GM20000 (cell line): Measurements from ENCODE around the gene NUPR1.

ENCODE experiments used
- DNase-seq: peaks from one replicate; pipeline ENCODE4 v3.0.0; 2012; ENCODE audit warnings: low spot score
- TF ChIP-seq, protein P1 (sequence below): IDR thresholded peaks from 2 replicates; pipeline ENCODE4 v1.5.1; 2012; ENCODE audit warnings: mild to moderate bottlenecking, control low read depth; ENCODE audit errors: extremely low read depth, missing control alignments

The NUPR1 gene

DNA sequence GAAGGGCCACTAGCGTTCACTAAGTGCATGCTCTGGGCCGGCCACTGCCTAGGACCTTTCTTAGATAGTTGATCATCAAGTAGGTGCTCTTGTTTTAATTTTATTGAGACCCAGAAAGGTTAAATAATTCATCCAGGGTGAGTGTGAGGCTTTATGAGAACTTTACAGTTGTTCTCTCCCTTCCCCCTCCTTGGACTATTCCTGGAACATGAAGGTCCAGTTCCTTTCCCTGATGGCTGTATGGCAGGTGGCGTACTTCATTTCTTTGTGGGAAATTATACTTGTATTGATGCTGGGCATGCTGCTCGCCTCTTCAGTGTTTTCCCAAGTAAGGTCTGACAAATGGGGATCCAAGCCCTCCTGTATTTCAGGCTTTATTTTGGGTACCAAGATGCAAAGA is 23.4 kb upstream of the NUPR1 start:
- TF ChIP-seq, protein P1, sequence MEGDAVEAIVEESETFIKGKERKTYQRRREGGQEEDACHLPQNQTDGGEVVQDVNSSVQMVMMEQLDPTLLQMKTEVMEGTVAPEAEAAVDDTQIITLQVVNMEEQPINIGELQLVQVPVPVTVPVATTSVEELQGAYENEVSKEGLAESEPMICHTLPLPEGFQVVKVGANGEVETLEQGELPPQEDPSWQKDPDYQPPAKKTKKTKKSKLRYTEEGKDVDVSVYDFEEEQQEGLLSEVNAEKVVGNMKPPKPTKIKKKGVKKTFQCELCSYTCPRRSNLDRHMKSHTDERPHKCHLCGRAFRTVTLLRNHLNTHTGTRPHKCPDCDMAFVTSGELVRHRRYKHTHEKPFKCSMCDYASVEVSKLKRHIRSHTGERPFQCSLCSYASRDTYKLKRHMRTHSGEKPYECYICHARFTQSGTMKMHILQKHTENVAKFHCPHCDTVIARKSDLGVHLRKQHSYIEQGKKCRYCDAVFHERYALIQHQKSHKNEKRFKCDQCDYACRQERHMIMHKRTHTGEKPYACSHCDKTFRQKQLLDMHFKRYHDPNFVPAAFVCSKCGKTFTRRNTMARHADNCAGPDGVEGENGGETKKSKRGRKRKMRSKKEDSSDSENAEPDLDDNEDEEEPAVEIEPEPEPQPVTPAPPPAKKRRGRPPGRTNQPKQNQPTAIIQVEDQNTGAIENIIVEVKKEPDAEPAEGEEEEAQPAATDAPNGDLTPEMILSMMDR: no peak
- DNase-seq: no peak

DNA sequence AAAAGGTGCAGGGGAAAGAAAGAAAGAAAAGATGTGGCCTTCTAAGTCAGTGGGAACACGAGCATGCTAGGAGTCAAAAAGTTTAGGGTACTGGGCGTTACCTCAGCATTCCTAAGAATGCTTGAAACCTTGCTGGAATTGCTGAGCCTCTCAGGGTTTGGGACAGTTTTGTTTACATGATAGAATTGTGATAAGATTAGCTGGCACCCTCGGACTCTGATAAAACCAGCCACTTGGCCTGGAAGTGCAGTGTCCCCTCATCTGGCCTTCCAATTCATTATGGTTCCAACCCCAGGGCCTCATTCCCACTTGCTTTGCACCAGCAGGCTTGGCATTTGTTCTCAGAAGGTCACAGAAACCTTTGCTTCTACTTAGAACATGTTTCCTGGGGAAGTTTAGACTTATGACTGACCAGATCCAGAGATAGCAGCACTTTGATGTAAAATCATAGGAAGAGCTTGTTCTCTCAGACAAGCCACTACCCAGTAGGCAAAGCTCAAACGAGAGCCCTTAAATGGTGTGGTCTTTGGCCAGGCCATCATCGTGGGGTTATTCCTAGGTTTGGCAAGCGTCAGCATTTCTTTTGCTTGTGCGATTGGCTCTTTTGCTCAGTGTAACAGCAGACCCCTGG is 22.9 kb upstream of the NUPR1 start:
- TF ChIP-seq, protein P1: no peak
- DNase-seq: no peak

DNA sequence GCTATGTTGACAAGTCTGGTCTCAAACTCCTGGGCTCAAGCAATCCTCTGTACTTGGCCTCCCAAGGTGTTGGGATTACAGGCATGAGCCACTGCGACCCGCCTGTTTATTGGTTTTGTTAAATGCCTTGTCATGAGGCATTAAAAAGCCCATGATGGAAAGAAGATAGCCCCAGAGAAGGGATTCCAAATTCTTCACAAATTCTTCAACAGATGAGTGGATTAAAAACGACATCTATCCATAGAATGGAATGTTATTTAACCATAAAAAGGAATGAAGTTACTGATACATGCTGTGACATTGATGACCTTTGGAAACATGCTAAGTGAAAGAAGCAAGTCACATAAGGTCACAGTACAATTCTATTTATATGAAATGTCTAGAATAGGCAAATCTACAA is 19.7 kb upstream of the NUPR1 start:
- DNase-seq: no peak
- TF ChIP-seq, protein P1: no peak

DNA sequence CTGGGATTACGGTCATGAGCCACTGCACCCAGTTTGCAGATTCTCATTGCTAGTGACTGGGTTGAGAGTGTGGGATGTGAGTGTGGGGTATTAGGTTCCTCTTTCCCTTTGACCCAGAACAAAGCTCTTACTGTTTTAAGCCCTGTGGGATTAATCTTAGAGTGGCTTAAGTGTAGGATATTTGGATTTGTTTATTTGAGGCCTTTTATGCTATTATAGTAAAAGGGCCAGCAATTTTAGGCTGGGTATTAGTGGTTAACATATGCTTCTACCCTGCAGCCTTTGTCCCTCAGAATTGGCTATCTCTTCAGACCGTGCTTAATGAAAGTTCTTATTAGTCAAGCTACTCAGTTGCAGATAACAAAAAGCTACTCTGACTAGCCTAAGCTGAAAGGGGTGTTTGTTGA is 18.1 kb upstream of the NUPR1 start:
- TF ChIP-seq, protein P1: no peak
- no peak for DNase-seq

DNA sequence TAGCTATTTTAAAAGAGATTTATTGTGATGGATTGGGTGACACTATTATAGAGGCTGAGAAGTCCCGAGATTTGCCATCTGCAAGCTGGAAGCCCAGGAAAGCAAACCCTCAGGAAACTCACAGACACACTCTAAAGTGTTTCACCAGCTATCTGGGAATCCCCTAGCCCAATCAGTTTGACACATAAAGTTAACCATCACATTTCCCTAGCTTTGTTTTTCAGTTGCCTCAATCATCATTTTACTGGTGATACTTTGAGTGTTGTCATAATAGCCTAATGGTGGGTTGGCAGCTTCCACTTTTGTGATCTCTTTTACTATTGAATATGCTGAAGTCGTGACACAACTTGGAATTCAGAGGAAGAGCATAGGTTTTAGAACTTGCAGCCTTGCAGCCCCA is 16.8 kb upstream of the NUPR1 start:
- TF ChIP-seq, protein P1: no peak
- peak; percentile 29 for DNase-seq

DNA sequence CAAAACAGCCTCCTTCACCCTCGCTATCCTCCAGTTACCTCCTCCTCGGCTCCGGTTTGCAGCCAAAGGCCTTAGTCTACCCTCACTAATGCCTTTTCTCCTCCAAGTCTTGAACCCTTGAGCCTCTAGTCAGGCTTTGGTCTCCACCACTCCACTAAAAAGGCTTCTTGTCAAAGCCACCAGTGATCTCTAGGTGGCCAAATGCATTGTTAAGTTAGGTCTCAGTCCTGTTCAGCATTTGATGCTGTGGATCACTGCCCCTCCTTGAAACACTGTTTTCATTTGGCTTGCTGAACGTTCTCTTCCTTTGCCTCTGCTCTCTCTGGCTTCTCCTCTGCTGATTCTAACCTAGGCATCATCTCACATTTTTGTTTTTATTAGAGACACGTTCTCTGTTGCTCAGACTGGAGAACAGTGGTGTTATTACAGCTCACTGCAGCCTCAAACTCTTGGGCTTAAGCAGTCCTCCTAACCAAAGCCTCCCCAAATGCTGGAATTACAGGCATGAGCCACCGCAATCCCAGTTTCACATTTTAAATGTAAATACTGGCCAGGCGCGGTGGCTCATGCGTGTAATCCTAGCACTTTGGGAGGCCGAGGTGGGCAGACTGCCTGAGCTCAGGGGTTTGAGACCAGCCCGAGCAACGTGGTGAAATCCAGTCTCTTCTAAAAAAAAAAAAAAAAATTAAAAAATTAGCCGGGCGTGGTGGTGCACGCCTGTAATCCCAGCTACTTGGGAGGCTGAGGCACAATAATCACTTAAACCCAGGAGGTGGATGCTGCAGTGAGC is 16.1 kb upstream of the NUPR1 start:
- TF ChIP-seq, protein P1: no peak
- no peak for DNase-seq
